NT2/D1 (cell line): ENCODE measurements around the gene PEX12.

Experiments used
- DNase-seq: peaks from one replicate; pipeline ENCODE4 v3.0.0-alpha.2; 2011; ENCODE audit warnings: low read depth, low spot score
- H3K27me3 ChIP-seq: 2 replicates; pipeline ENCODE4 v1.6.0; 2011; ENCODE audit warnings: mild to moderate bottlenecking; ENCODE audit not compliant: insufficient read length, insufficient read depth
- H3K36me3 ChIP-seq: 2 replicates; pipeline ENCODE4 v1.6.1; 2011; ENCODE audit warnings: mild to moderate bottlenecking, low read length, mixed read lengths; ENCODE audit not compliant: insufficient read depth, insufficient read length
- H3K4me1 ChIP-seq: 2 replicates; pipeline ENCODE4 v1.5.1; 2011; ENCODE audit not compliant: insufficient read depth, insufficient read length
- H3K4me3 ChIP-seq: 2 replicates; pipeline ENCODE4 v1.5.1; 2011; ENCODE audit warnings: low read depth; ENCODE audit not compliant: insufficient read length
- H3K9ac ChIP-seq: 2 replicates; pipeline ENCODE4 v1.6.0; 2011; ENCODE audit warnings: low read depth; ENCODE audit not compliant: insufficient read length
- H3K9me3 ChIP-seq: 2 replicates; pipeline ENCODE4 v1.5.1; 2011; ENCODE audit warnings: mild to moderate bottlenecking, low read length; ENCODE audit not compliant: insufficient read depth
- SUZ12 ChIP-seq: IDR thresholded peaks from 2 replicates; pipeline ENCODE4 v1.6.1; 2011; ENCODE audit not compliant: insufficient read length, insufficient read depth; ENCODE audit errors: extremely low read depth
- YY1 ChIP-seq: IDR thresholded peaks from 2 replicates; pipeline ENCODE4 v1.6.1; 2011; ENCODE audit not compliant: insufficient read length, insufficient read depth
- ZNF274 ChIP-seq: IDR thresholded peaks from 2 replicates; pipeline ENCODE4 v1.6.1; 2011; ENCODE audit warnings: mild to moderate bottlenecking, low read depth, low read length

Gene PEX12

DNA sequence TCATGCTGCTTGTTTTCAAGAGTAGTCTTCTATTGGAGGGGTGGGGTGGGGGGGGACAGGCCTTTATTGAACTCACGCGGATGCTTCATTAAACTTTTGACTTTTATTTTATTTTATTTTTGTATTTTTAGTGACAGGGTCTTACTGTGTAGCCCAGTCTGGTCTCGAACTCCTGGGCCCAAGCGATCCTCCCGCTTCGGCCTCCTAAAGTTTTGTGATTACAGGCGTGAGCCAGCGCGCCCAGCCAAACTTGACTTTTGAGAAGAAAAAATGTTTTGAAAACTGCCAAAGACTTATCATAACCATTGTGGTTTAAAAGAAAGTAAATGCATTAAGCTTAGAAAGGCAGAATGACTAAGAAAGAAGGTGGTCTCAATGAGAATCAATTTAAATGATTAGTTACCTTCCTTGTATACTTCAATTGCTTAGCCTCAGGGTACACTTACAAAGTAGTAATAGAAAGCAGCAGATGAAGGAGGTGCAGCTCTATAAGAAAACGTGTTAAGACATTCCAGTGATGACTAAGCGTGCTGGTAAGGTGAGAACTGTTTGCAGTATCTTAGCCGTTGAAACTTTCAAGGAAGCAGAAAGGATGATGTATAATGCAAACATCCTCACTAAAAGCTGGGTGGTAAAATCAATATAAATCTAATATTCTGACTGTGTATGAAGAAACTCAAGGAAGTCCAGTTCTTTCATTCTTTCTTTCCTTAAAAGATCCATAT, 10.0 kb upstream of the PEX12 start:
- H3K9me3 ChIP-seq: no peaks in the 10 kb centered on the region
- H3K27me3 ChIP-seq: no peaks in the 10 kb centered on the region
- DNase-seq: no peak
- peak overlapping the region; percentile 92 for H3K4me3 ChIP-seq
- peaks cover 4% of the 10 kb centered on the region for H3K36me3 ChIP-seq
- H3K9ac ChIP-seq: peak overlapping the region; percentile 79
- TF ChIP-seq ZNF274: no peak
- TF ChIP-seq YY1: no peak
- no peak for TF ChIP-seq SUZ12
- no peaks in the 10 kb centered on the region for H3K4me1 ChIP-seq

DNA sequence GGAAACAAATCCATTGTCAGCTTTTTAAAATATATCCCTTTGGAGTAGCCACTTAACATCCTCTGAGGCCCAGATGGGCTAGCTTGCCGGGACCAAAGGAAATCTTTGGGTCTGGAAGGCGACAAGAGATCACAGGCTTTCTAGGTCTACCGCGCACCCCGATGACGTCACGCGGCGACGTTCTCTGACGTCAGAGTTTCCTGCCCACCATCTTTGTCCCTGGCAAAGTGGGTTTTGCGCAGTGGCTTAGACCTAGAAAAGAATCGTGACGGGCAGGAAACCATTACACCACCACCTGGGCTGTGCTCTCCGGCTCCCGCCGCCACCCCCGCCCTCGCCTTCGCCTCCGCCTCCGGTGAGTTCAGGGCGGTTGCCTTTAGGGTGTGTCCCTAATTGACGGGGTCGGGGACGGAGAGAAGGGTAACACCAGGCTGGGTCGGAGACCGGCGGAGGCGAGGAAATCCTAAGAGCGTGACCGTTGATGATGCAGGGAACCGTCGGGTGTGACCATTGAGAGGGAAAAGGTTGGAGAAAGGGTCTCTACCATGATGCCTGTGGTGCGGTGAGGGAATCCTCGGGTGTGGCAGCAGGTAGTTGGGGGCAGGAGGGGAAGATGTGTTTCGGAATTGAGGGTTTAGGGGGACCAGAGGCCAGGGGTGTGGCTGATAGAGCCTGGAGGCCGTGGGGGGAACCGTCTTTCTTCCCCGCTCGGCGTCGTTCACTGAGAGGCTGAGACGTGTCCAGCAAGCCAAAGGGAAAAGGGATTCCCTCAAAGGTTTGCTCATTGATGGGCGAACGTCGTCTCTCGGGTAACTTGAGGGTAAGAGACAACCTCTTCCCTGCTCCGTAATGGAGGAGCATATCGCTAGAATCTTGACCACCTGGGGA, 8.9 kb upstream of the PEX12 start, which contains the start of gene AP2B1:
AP2B1 (plus strand) TSS at position 249 of the 888 bp plus-strand sequence. CDS start 6,709 bp downstream, outside the sequence.
- no peaks in the 10 kb centered on the region for H3K4me1 ChIP-seq
- TF ChIP-seq SUZ12: no peak
- peak; percentile 98 for TF ChIP-seq YY1
- peak within 1 kb of the TSS; percentile 92 for H3K4me3 ChIP-seq
- DNase-seq: peak; percentile 90
- H3K9me3 ChIP-seq: no peaks in the 10 kb centered on the region
- H3K9ac ChIP-seq: peak within 1 kb of the TSS; percentile 79
- peaks cover 4% of the 10 kb centered on the region for H3K36me3 ChIP-seq
- H3K27me3 ChIP-seq: no peaks in the 10 kb centered on the region

DNA sequence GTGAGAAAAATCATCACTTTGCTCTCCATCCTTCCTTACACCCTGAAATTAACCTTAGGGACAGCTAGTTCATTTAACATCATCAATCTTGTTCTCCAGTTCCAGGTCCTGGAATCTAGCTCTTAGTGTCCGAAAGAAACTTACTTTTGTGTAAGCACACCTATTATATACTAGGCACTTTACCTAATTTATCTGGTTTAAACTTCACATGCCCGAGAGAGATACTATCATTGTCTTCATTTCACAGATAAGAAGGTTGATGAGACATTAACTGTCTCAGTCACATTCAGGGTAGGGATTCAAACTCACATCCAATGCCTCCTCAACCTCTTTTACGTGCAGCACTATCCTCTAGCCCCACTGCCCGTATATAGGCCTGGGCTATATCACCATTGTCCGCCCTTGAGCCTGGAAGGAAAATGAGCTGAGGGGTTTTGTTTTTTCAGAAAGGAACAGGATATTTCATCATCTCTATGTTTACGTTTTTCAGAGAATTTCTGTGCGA, 8.2 kb upstream of the PEX12 start:
- TF ChIP-seq SUZ12 (no peak), YY1 (no peak), ZNF274 (no peak)
- DNase-seq: no peak
- Histone ChIP-seq H3K9ac (peak overlapping the region; percentile 79), H3K9me3 (no peaks in the 10 kb centered on the region), H3K36me3 (peaks cover 4% of the 10 kb centered on the region), H3K4me1 (no peaks in the 10 kb centered on the region), H3K27me3 (no peaks in the 10 kb centered on the region), H3K4me3 (peak overlapping the region; percentile 92)

GRCh38 chr17:35584061-35584460, 5.7 kb upstream of the PEX12 start:
- DNase-seq: no peak
- H3K9me3 ChIP-seq: no peaks in the 10 kb centered on the region
- H3K36me3 ChIP-seq: no peaks in the 10 kb centered on the region
- H3K4me1 ChIP-seq: no peaks in the 10 kb centered on the region
- no peak overlapping the region for H3K9ac ChIP-seq
- TF ChIP-seq SUZ12: no peak
- no peak for TF ChIP-seq YY1
- no peak for TF ChIP-seq ZNF274
- H3K4me3 ChIP-seq: no peak overlapping the region
- H3K27me3 ChIP-seq: no peaks in the 10 kb centered on the region

DNA sequence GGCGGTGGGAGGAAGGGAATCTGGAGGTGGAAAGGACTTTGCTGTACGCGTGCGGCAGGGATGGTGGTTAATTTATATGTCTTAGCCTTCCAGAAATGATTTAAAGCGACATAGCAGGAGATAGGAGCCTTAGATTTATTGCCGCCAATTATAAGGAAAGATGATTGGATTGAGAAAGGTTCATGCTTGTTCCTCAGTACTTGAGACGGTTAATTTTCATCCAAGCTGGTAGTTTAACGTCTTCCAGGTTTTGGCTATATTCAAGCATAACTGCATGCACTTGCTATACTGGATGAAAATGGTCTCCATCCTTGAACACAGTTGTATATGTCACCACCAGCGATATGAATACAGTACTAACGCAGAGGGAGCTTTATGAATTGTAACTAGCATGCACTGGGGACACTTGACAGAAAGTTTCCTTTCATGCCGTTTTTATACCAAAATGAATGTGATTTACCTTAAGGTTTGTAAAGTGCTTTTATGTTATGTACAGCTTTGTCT, 610 bp upstream of the PEX12 start:
- H3K36me3 ChIP-seq: peaks cover 15% of the 10 kb centered on the region
- no peaks in the 10 kb centered on the region for H3K4me1 ChIP-seq
- TF ChIP-seq ZNF274: no peak
- TF ChIP-seq YY1: no peak
- DNase-seq: no peak
- no peaks in the 10 kb centered on the region for H3K9me3 ChIP-seq
- no peaks in the 10 kb centered on the region for H3K27me3 ChIP-seq
- peak overlapping the region; percentile 92 for H3K4me3 ChIP-seq
- peak overlapping the region; percentile 88 for H3K9ac ChIP-seq

GRCh38 chr17:35577830-35578196, 558 bp downstream of the PEX12 start:
- Histone ChIP-seq H3K9ac (peak overlapping the region; percentile 88), H3K9me3 (no peaks in the 10 kb centered on the region), H3K36me3 (peaks cover 15% of the 10 kb centered on the region), H3K4me1 (no peaks in the 10 kb centered on the region), H3K4me3 (peak overlapping the region; percentile 92), H3K27me3 (no peaks in the 10 kb centered on the region)
- no peak for DNase-seq
- no peak for TF ChIP-seq YY1
- TF ChIP-seq ZNF274: no peak
- TF ChIP-seq SUZ12: no peak

DNA sequence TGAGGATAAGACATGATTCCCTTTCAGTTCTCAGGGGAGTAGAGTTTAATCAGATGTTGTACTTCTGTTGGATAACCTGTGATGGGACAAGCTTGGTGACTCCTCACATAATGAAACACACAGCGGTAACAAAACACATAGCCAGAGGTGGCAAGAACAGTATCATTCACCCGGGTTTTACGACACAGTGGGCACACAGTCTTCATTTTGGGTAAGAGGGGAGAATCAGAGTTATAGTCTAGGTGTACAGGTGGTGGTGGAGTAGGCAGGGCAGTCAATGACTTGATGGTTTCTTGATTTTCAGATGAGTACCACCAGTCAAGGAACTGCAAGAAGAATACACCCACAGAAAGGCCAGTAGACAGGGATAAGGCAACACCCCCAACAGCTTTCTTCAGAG, 2.6 kb downstream of the PEX12 start:
- peaks cover 15% of the 10 kb centered on the region for H3K36me3 ChIP-seq
- no peak for TF ChIP-seq ZNF274
- no peak for TF ChIP-seq SUZ12
- TF ChIP-seq YY1: no peak
- DNase-seq: no peak

More for the DNA sequence above, 2.6 kb downstream of the PEX12 start:
- Histone ChIP-seq H3K4me1 (no peaks in the 10 kb centered on the region), H3K9ac (no peak overlapping the region), H3K9me3 (no peaks in the 10 kb centered on the region), H3K27me3 (no peaks in the 10 kb centered on the region), H3K4me3 (no peak overlapping the region)
